ENCODE results near the gene TTC39C. TPM values are rescaled to one million over a fixed set of nuclear protein-coding genes. Genes with fewer than 3 reads are reported as not detected.

TTC39C gene
- total RNA-seq, 4 donors from 2014 or later = 10.6 to 25.4 (median 12.9) TPM

DNA sequence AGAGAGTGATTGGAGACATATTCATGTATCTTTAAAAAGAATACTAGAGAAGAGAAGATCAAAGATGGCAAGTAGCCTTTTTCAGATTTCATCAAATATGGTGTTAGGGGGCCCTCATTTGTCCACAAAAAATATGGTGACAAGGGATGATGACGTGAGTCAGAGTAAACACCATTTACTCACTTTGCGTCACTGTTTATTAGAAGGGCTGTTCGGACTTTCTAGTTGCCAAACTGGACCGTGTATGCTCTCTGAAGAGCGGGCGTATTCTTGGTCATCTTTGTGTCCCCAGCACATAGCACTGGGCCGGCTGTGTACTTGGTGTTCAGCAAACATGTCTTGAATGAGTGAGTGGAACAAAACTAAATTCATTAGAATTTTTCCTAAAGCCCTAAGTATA lies 37.5 kb downstream of the TTC39C start:
- Histone ChIP-seq H3K9me3 (no peaks in the 10 kb centered on the region), H3K4me1 (no peaks in the 10 kb centered on the region), H3K36me3 (no peaks in the 10 kb centered on the region), H3K27ac (no peak overlapping the region), H3K27me3 (no peaks in the 10 kb centered on the region), H3K4me3 (replicated peaks in 1 of 3) (no peak overlapping the region)
- DNase-seq = no peak
- no peak for TF ChIP-seq POLR2A (IDR thresholded peaks at IDR 0.05)
- TF ChIP-seq, protein P1, sequence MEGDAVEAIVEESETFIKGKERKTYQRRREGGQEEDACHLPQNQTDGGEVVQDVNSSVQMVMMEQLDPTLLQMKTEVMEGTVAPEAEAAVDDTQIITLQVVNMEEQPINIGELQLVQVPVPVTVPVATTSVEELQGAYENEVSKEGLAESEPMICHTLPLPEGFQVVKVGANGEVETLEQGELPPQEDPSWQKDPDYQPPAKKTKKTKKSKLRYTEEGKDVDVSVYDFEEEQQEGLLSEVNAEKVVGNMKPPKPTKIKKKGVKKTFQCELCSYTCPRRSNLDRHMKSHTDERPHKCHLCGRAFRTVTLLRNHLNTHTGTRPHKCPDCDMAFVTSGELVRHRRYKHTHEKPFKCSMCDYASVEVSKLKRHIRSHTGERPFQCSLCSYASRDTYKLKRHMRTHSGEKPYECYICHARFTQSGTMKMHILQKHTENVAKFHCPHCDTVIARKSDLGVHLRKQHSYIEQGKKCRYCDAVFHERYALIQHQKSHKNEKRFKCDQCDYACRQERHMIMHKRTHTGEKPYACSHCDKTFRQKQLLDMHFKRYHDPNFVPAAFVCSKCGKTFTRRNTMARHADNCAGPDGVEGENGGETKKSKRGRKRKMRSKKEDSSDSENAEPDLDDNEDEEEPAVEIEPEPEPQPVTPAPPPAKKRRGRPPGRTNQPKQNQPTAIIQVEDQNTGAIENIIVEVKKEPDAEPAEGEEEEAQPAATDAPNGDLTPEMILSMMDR (IDR thresholded peaks at IDR 0.05) = no peak
- intact Hi-C loops (cut with DNase I) = no loop called here
- 94 to 95% methylated on average over 7 of the region's 7 CpGs for whole genome bisulfite sequencing, 2 donors

DNA sequence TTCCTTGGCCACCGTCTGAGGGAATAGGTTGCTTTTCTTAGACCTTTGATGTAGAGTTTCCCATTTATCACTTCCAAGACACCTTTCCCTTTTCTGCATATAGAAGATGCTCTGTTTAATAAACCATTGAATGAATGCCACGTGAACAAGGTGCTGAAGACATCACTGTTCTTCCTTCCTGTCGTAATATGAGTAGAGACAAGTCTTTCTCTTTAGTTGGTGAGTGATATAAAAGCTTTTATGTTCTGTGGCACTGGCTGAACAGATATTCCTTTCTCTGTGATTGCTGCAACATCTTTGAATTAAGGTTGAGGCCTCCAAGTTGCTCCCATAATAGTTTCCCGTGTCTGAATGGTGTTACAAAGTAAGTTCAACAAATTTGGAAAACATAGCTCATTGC lies 38.7 kb downstream of the TTC39C start:
- no peaks in the 10 kb centered on the region for H3K36me3 ChIP-seq
- no peak for DNase-seq
- intact Hi-C loops (cut with DNase I) = no loop called here
- H3K4me1 ChIP-seq = no peaks in the 10 kb centered on the region
- no peak for TF ChIP-seq POLR2A (IDR thresholded peaks at IDR 0.05)
- TF ChIP-seq, protein P1 (IDR thresholded peaks at IDR 0.05) = no peak
- H3K27me3 ChIP-seq = no peaks in the 10 kb centered on the region
- 86 to 90% methylated on average over 4 of the region's 4 CpGs for WGBS, 2 donors
- H3K4me3 ChIP-seq (replicated peaks in 1 of 3) = no peak overlapping the region
- H3K9me3 ChIP-seq = no peaks in the 10 kb centered on the region
- H3K27ac ChIP-seq = no peak overlapping the region

DNA sequence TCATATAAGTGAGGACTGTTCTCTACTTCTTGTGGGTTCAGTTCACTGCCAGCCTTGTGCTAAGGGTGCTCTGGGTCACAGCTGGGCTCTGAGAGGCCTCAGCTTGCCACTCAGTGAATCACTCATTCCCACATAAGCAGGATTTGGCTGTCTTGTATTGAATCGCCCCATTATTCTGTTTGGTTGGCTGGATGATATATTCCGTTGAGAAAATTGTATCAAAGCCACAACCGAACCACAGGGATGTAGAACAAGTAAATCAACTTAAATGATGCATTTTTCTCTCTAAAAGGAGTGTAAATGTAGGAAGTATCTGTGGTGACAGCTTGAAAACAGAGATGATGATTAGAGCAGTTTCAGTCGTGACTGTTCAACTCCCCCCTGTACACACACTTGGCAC lies 39.6 kb downstream of the TTC39C start:
- H3K27ac ChIP-seq = no peak overlapping the region
- 75 to 91% methylated on average over 4 of the region's 4 CpGs for WGBS, 2 donors
- no peaks in the 10 kb centered on the region for H3K4me1 ChIP-seq
- TF ChIP-seq POLR2A (IDR thresholded peaks at IDR 0.05) = no peak
- TF ChIP-seq, protein P1 (IDR thresholded peaks at IDR 0.05) = no peak
- H3K9me3 ChIP-seq = no peaks in the 10 kb centered on the region
- no peaks in the 10 kb centered on the region for H3K36me3 ChIP-seq
- intact Hi-C loops (cut with DNase I) = no loop called here
- no peak for DNase-seq
- no peak overlapping the region for H3K4me3 ChIP-seq (replicated peaks in 1 of 3)
- H3K27me3 ChIP-seq = no peaks in the 10 kb centered on the region

DNA sequence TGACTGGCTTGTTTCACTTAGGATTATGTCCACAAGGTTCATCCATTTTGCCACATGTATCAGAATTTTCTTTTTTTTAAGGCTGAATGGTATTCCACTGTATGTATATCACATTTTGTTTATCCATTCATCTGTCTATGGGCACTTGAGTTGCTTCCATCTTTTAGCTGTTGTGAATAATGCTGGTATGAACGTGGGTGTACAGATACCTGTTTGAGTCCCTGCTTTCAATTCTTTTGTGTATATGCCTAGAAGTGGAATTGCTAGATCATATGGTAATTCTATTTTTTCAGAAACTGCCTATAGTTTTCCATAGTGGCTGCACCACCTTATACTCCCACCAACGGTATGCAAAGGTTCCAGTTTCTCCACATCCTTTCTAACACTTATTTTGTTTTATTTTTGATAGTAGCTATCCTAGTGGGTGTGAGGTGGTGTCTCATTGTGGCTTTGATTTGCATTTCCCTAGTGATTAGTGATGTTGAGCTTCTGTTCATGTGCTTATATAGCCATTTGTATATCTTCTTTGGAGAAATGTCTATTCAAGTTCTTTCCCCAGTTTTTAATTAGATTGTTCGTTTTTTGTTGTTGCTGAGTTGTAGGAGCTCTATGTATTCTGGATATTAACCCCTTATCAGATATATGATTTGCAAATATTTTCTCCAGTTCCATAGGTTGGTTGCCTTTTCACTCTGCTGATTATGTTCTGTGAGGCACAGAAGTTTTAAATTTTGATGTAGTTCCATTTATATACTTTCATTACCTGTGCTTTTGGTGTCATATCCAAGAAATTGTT lies 40.7 kb downstream of the TTC39C start:
- H3K27ac ChIP-seq = no peak overlapping the region

DNA sequence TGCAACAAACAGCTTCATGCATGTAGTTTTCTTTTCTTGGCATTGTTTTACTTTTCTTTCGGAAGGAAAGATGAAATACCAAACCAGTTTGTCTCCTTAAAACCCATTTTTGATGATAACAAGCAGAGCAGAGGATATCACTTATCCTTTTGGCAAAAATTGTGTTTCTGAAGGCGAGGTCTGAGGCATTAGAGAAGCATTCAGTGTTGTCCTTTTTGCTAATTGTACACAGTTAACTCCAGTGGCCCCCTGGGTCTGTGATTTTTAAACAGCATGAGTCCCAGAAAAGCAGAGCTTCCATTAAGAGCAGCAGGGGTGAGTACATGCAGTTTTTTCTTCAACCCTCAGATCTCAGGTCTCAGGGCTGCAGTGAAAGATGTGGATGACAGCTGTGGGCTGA lies 41.3 kb downstream of the TTC39C start:
- Histone ChIP-seq H3K27ac (no peak overlapping the region), H3K9me3 (no peaks in the 10 kb centered on the region), H3K27me3 (no peaks in the 10 kb centered on the region), H3K36me3 (no peaks in the 10 kb centered on the region), H3K4me1 (no peaks in the 10 kb centered on the region), H3K4me3 (replicated peaks in 1 of 3) (no peak overlapping the region)
- WGBS, 2 donors = 71 to 78% methylated on average over 2 of the region's 2 CpGs
- DNase-seq = no peak
- intact Hi-C loops (cut with DNase I) = no loop called here
- TF ChIP-seq, protein P1 (IDR thresholded peaks at IDR 0.05) = no peak
- no peak for TF ChIP-seq POLR2A (IDR thresholded peaks at IDR 0.05)

More for the DNA sequence above, 40.7 kb downstream of the TTC39C start:
- H3K9me3 ChIP-seq = no peaks in the 10 kb centered on the region
- H3K4me3 ChIP-seq (replicated peaks in 1 of 3) = no peak overlapping the region
- no peaks in the 10 kb centered on the region for H3K36me3 ChIP-seq
- TF ChIP-seq POLR2A (IDR thresholded peaks at IDR 0.05) = no peak
- TF ChIP-seq, protein P1 (IDR thresholded peaks at IDR 0.05) = no peak
- intact Hi-C loops (cut with DNase I) = no loop called here
- no peak for DNase-seq
- H3K4me1 ChIP-seq = no peaks in the 10 kb centered on the region
- WGBS, 2 donors = 78 to 82% methylated on average over 3 of the region's 3 CpGs
- no peaks in the 10 kb centered on the region for H3K27me3 ChIP-seq

Measured in thyroid gland (tissue), 4 donors.